Peyer's patch (tissue), 4 donors: Measurements from ENCODE around the gene CDC42EP5.

ENCODE experiments used
- POLR2A ChIP-seq, 2 donors: fragments of 450-650 bp; IDR thresholded peaks; one replicate each; pipeline ENCODE4 v1.5.1; 2017; ENCODE audit warnings: antibody characterized with exemption in 2 of 2, mild to moderate bottlenecking in 2 of 2, moderate library complexity in 2 of 2
- TF ChIP-seq, protein P1 (sequence below), 6 experiments: fragments of 450-650 bp in 4 of 6; fragments of 200-600 bp in 2 of 6; sonication (generic) in 1 of 6; IDR thresholded peaks; one replicate each; pipeline ENCODE4 v1.5.1; 2017 to 2019; ENCODE audit warnings: antibody characterized with exemption in 6 of 6, mild to moderate bottlenecking in 3 of 6, moderate library complexity in 1 of 6

DNA sequence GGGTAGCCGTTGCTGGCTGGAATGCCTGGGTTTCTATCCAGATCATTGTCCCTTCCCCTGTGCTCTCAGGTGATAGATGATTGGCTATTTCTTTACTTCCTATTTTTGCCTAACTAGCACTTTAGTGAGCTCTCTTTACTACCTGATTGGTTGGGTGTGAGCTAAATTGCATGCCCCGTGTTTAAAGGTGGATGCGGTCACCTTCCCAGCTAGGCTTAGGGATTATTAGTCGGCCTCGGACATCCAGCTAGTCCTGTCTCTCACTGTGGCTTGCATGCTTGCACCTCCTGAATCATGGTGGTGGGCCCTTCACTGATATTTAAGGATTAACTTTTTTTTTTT lies 47.7 kb downstream of the CDC42EP5 start:
- TF ChIP-seq, protein P1, sequence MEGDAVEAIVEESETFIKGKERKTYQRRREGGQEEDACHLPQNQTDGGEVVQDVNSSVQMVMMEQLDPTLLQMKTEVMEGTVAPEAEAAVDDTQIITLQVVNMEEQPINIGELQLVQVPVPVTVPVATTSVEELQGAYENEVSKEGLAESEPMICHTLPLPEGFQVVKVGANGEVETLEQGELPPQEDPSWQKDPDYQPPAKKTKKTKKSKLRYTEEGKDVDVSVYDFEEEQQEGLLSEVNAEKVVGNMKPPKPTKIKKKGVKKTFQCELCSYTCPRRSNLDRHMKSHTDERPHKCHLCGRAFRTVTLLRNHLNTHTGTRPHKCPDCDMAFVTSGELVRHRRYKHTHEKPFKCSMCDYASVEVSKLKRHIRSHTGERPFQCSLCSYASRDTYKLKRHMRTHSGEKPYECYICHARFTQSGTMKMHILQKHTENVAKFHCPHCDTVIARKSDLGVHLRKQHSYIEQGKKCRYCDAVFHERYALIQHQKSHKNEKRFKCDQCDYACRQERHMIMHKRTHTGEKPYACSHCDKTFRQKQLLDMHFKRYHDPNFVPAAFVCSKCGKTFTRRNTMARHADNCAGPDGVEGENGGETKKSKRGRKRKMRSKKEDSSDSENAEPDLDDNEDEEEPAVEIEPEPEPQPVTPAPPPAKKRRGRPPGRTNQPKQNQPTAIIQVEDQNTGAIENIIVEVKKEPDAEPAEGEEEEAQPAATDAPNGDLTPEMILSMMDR (IDR thresholded peaks at IDR 0.05) = no peak
- TF ChIP-seq POLR2A (IDR thresholded peaks at IDR 0.05) = no peak
